Mucosa of rectum (tissue), 2 donors: ENCODE results near the gene TEKT5.
A peak's percentile ranks its signal among the peaks of the same experiment; 100 is the strongest.
"Not testable (repeated sequence)": the region's sequence is repeated elsewhere in the genome, so short reads cannot be mapped to it uniquely, and the experiment has no call there.

Experiments
- H3K27ac ChIP-seq, 2 donors: one replicate each; pipeline ENCODE4 v1.7.0; 2013; ENCODE audit warnings: inconsistent platforms in 2 of 2, low read depth in 2 of 2, low read length in 2 of 2
- H3K27me3 ChIP-seq, 2 donors: one replicate each; pipeline ENCODE4 v1.7.0; 2013; ENCODE audit warnings: low read length in 2 of 2; ENCODE audit not compliant: control insufficient read depth in 2 of 2, insufficient read depth in 2 of 2
- H3K36me3 ChIP-seq, 2 donors: one replicate each; pipeline ENCODE4 v1.7.0; 2013; ENCODE audit warnings: low read length in 2 of 2; ENCODE audit not compliant: control insufficient read depth in 2 of 2, insufficient read depth in 2 of 2
- H3K4me1 ChIP-seq, 2 donors: one replicate each; pipeline ENCODE4 v1.7.0; 2013; ENCODE audit warnings: low read length in 2 of 2, mild to moderate bottlenecking in 1 of 2; ENCODE audit not compliant: control insufficient read depth in 2 of 2, insufficient read depth in 2 of 2
- H3K4me3 ChIP-seq, 2 donors: one replicate each; pipeline ENCODE4 v1.7.0; 2013; ENCODE audit warnings: low read length in 2 of 2
- H3K9ac ChIP-seq, 2 donors: one replicate each; pipeline ENCODE4 v1.7.0; 2013; ENCODE audit warnings: low read length in 2 of 2, low read depth in 1 of 2, mild to moderate bottlenecking in 1 of 2
- H3K9me3 ChIP-seq, 2 donors: one replicate each; pipeline ENCODE4 v1.7.0; 2013; ENCODE audit warnings: low read length in 2 of 2; ENCODE audit not compliant: control insufficient read depth in 2 of 2
- donor health status: healthy.
- donor health status: Normal muscosa, but diverticular disease.

TEKT5 gene

DNA sequence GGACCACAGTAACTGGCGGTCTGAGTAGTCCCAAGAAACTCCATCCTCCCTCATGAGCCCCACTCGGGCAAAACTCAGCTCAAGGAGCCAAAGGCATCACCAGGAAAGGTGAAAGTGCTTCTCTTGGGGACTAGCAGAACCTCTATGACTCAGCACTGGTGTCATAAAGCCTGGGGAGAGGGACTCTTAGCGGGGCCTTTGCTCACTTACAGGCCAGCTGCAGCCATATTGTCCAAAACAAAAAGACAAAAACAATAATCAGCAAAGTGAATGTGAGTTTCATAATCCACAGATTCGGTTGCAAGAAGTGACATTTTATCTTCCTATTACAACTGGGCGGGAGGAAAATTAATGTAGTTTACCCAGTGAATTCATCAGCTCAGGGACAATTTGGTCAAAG lies at the start of gene TEKT5:
Gene TEKT5, minus strand, starts transcription at position 101 of the 400 bp plus-strand sequence. Its CDS starts 57 bp downstream, at position 44.
- no peaks in the 10 kb centered on the region for H3K36me3 ChIP-seq
- H3K9me3 ChIP-seq = no peaks in the 10 kb centered on the region
- H3K27me3 ChIP-seq = no peaks in the 10 kb centered on the region
- H3K9ac ChIP-seq = no peak within 1 kb of the TSS
- no peaks in the 10 kb centered on the region for H3K4me1 ChIP-seq
- H3K27ac ChIP-seq = no peak within 1 kb of the TSS
- no peak within 1 kb of the TSS for H3K4me3 ChIP-seq

- Histone ChIP-seq H3K36me3 (peaks cover 12 to 13% of the 10 kb centered on the region in 2 donors), H3K4me1 (peaks cover 10 to 13% of the 10 kb centered on the region in 2 donors), H3K27me3 (no peaks in the 10 kb centered on the region), H3K4me3 (peak within 1 kb of the TSS; percentile 86 to 97), H3K9ac (peak within 1 kb of the TSS; percentile 90 to 95), H3K27ac (peak within 1 kb of the TSS; percentile 99 to 100), H3K9me3 (no peaks in the 10 kb centered on the region)
Observed at GRCh38 chr16:10743610-10744369, 49.1 kb upstream of the TEKT5 start, which contains the start of gene NUBP1. Gene NUBP1 (plus strand): TSS chr16:10743842. CDS start chr16:10743864, 22 bp downstream.

DNA sequence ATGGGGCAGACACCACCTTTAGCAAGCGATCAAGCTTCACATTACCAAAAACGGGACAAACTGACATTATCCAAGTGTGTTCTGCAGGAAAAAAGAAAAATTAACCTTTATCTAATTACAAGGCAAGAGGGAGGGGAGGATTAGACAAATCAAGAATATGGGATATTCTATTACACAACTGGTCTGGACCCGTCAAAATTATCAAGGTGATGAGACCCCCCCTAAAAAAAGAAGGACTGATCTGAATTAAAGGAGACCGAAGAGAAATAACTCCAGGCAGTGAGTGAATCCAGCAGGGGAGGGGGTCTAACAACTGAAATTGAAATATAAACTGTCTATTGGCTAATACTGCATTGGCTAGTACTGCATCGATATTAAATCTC lies 48.5 kb upstream of the TEKT5 start:
- Histone ChIP-seq H3K4me3 (peak overlapping the region; percentile 86 to 97), H3K9me3 (no peaks in the 10 kb centered on the region), H3K27me3 (no peaks in the 10 kb centered on the region), H3K4me1 (peaks cover 12 to 15% of the 10 kb centered on the region in 2 donors), H3K36me3 (peaks cover 7% of the 10 kb centered on the region in 2 donors), H3K27ac (peak overlapping the region; percentile 99 to 100), H3K9ac (peak overlapping the region; percentile 90 to 95)

- no peak overlapping the region for H3K4me3 ChIP-seq
- H3K9ac ChIP-seq = no peak overlapping the region
- no peak overlapping the region for H3K27ac ChIP-seq
- H3K4me1 ChIP-seq = peaks cover 16 to 17% of the 10 kb centered on the region in 2 donors
- no peaks in the 10 kb centered on the region for H3K36me3 ChIP-seq
- H3K27me3 ChIP-seq = no peaks in the 10 kb centered on the region
- no peaks in the 10 kb centered on the region for H3K9me3 ChIP-seq
Observed at GRCh38 chr16:10741844-10742243, 47.1 kb upstream of the TEKT5 start.

GRCh38 chr16:10741249-10741648 lies 46.5 kb upstream of the TEKT5 start:
- H3K4me3 ChIP-seq, H3K36me3 ChIP-seq, H3K9me3 ChIP-seq, H3K27me3 ChIP-seq, H3K9ac ChIP-seq, H3K27ac ChIP-seq: not testable (repeated sequence)
- peaks cover 16 to 17% of the 10 kb centered on the region in 2 donors for H3K4me1 ChIP-seq

GRCh38 chr16:10740845-10741208 lies 46.1 kb upstream of the TEKT5 start:
- H3K9me3 ChIP-seq = no peaks in the 10 kb centered on the region
- no peaks in the 10 kb centered on the region for H3K36me3 ChIP-seq
- peaks cover 16 to 17% of the 10 kb centered on the region in 2 donors for H3K4me1 ChIP-seq
- H3K4me3 ChIP-seq = no peak overlapping the region
- no peak overlapping the region for H3K27ac ChIP-seq
- H3K27me3 ChIP-seq = no peaks in the 10 kb centered on the region
- no peak overlapping the region for H3K9ac ChIP-seq

GRCh38 chr16:10740000-10740844 lies 45.5 kb upstream of the TEKT5 start:
- no peaks in the 10 kb centered on the region for H3K27me3 ChIP-seq
- peaks cover 14 to 16% of the 10 kb centered on the region in 2 donors for H3K4me1 ChIP-seq
- no peak overlapping the region for H3K27ac ChIP-seq
- no peak overlapping the region for H3K4me3 ChIP-seq
- no peaks in the 10 kb centered on the region for H3K36me3 ChIP-seq
- no peaks in the 10 kb centered on the region for H3K9me3 ChIP-seq
- no peak overlapping the region for H3K9ac ChIP-seq

DNA sequence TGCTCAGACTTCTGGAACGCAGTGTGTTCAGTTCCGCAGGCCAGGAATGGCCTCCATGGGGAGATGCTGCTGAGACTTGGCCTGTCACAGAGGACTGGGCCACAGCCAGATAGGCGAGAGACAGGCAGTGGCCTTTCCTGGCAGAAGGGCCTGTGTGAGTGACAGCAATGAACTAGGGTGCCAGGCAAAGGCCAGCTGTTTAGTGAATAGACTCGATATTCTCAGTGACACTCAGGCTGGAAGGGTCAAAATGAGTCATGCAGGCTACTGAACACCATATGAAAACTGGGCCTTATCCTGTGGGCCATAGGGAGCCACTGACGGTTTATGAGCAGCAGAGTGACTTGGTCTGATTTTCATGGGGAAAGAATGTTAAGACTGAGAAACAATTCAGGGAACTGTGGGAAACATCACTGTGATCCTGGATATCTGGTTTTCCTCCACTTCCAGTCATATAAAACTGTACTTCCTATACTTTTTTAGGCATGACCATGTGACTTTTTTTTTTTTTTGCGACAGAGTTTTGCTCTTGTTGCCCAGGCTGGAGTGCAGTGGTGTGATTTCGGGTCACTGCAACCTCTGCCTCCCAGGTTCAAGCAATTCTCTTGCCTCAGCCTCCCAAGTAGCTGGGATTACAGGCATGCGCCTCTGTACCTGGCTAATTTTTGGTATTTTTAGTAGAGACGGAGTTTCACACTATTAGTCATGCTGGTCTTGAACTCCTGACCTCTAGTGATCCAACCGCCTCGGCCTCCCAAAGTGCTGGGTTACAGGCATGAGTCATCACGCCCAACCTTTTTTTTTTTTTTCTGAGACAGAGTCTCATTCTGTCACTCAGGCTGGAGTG lies 43.7 kb upstream of the TEKT5 start:
- peak overlapping the region in 1 of 2 donors; percentile 31 for H3K27ac ChIP-seq

DNA sequence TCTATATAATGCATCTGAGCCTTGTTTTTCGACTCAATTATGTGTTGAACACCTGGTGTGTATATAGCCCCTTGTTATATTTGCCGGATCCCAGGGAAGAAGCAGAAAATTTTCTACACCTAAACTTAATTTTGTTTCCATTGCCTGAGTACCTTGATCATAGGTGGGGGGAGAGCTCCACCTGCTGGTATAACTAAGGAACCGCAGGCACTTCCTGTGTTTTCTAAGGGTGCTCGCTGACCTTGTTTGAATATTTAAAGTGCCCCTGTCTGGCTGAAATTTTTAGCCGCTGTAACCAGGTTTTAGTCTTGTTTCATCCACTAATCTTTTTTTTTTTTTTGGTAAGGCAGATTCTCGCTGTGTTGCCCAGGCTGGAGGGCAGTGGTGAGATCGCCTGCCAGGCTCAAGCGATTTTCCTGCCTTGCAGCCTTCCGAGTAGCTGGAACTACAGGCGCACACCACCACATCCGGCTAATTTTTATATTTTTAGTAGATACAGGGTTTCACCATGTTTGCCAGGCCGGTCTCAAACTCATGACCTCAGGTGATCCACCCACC lies 42.4 kb upstream of the TEKT5 start:
- Histone ChIP-seq H3K27me3 (no peaks in the 10 kb centered on the region), H3K36me3 (no peaks in the 10 kb centered on the region), H3K9me3 (no peaks in the 10 kb centered on the region), H3K27ac (peak overlapping the region in 1 of 2 donors; percentile 2), H3K4me1 (peaks cover 3 to 5% of the 10 kb centered on the region in 2 donors), H3K4me3 (peak overlapping the region; percentile 70 to 71), H3K9ac (peak overlapping the region; percentile 34 to 63)

More for the DNA sequence above, 43.7 kb upstream of the TEKT5 start:
- Histone ChIP-seq H3K27me3 (no peaks in the 10 kb centered on the region), H3K9me3 (no peaks in the 10 kb centered on the region), H3K9ac (no peak overlapping the region), H3K4me3 (no peak overlapping the region), H3K4me1 (peaks cover 7 to 10% of the 10 kb centered on the region in 2 donors), H3K36me3 (no peaks in the 10 kb centered on the region)
